Caco-2 (cell line): ENCODE data around the gene INHBA. TPM values are rescaled to one million over a fixed set of nuclear protein-coding genes. Genes with fewer than 3 reads are reported as not detected.
A peak's percentile ranks its signal among the peaks of the same experiment; 100 is the strongest.

Experiments used
- BruUV-seq: library from RNA; stranded (reverse); fragments of 400-500 nt; replicated peaks from 2 replicates; lab custom pipeline; 2021; lab: Mats Ljungman, UMichigan
- CTCF ChIA-PET: fragments of 300-600 bp; sonication (Branson Sonifier 250); formaldehyde crosslinking; loops from one replicate; lab custom pipeline; 2022; ENCODE audit warnings: antibody characterized with exemption; lab: Charles Lee
- POLR2A ChIA-PET: fragments of 300-600 bp; sonication (Branson Sonifier 250); formaldehyde crosslinking; loops from one replicate; lab custom pipeline; 2022; ENCODE audit warnings: antibody characterized with exemption; lab: Charles Lee
- DNase-seq, 2 experiments: peaks; one replicate each; pipeline versions ENCODE4 v3.0.0 to v3.0.0-alpha.2; 2020 to 2022
- H3K27me3 ChIP-seq: replicated peaks from 2 replicates; pipeline ENCODE4 v1.6.0; 2011; ENCODE audit warnings: low read length; ENCODE audit not compliant: control insufficient read depth, insufficient read depth
- H3K36me3 ChIP-seq: 2 replicates; pipeline ENCODE4 v1.5.1; 2011; ENCODE audit warnings: low read length; ENCODE audit not compliant: control insufficient read depth, insufficient read depth
- H3K4me1 ChIP-seq: fragments of 250-450 bp; sonication (Bioruptor Pico); 2 replicates; pipeline ENCODE4 v1.5.1; 2020; ENCODE audit warnings: mild to moderate bottlenecking
- H3K4me3 ChIP-seq: 2 replicates; pipeline ENCODE4 v1.5.1; 2011; ENCODE audit warnings: low read depth, mild to moderate bottlenecking, control low read depth, low read length
- H3K9me3 ChIP-seq: fragments of 250-450 bp; sonication (Bioruptor Pico); 2 replicates; pipeline ENCODE4 v1.5.1; 2020; ENCODE audit warnings: mild to moderate bottlenecking, moderate library complexity
- H3K27ac Mint-ChIP-seq: one replicate; pipeline ENCODE4 v1.8.0; 2022; ENCODE audit warnings: mixed read lengths; ENCODE audit not compliant: unreplicated experiment
- H3K27me3 Mint-ChIP-seq: one replicate; pipeline ENCODE4 v1.8.0; 2022; ENCODE audit warnings: mixed read lengths; ENCODE audit not compliant: insufficient read depth, unreplicated experiment
- H3K36me3 Mint-ChIP-seq: one replicate; pipeline ENCODE4 v1.8.0; 2022; ENCODE audit warnings: mild to moderate bottlenecking, mixed read lengths; ENCODE audit not compliant: insufficient read depth, unreplicated experiment
- H3K4me1 Mint-ChIP-seq: one replicate; pipeline ENCODE4 v1.8.0; 2022; ENCODE audit warnings: low read depth, mixed read lengths; ENCODE audit not compliant: unreplicated experiment
- H3K4me3 Mint-ChIP-seq: one replicate; pipeline ENCODE4 v1.8.0; 2022; ENCODE audit warnings: mild to moderate bottlenecking, moderate library complexity, mixed read lengths; ENCODE audit not compliant: unreplicated experiment
- H3K9me3 Mint-ChIP-seq: one replicate; pipeline ENCODE4 v1.8.0; 2022; ENCODE audit warnings: mixed read lengths; ENCODE audit not compliant: unreplicated experiment
- intact Hi-C: fragments of 100-400 bp; cut with micrococcal nuclease; formaldehyde crosslinking; loops from one replicate; pipeline ENCODE4 v1.10.0; 2022; ENCODE audit not compliant: unreplicated experiment
- total RNA-seq: library from RNA; stranded (reverse); gene quantifications from 2 replicates; pipeline ENCODE4 v1.2.3, GENCODE V29; 2022
- TF ChIP-seq, protein P1 (sequence below), 2 experiments: fragments of 200-600 bp in 1 of 2; IDR thresholded peaks; 1 replicate in 1 of 2; 2 replicates in 1 of 2; pipeline versions ENCODE4 v1.5.1 to v1.8.0; 2011 to 2022; ENCODE audit warnings: antibody characterized with exemption in 1 of 2, control low read depth in 1 of 2, inconsistent platforms in 1 of 2, low read depth in 1 of 2, low read length in 1 of 2, mild to moderate bottlenecking in 1 of 2, moderate library complexity in 1 of 2; ENCODE audit not compliant: insufficient read depth in 1 of 2, severe bottlenecking in 1 of 2, unreplicated experiment in 1 of 2

Gene INHBA
- total RNA-seq, 1 experiment from 2014 or later: 0.52 TPM

DNA sequence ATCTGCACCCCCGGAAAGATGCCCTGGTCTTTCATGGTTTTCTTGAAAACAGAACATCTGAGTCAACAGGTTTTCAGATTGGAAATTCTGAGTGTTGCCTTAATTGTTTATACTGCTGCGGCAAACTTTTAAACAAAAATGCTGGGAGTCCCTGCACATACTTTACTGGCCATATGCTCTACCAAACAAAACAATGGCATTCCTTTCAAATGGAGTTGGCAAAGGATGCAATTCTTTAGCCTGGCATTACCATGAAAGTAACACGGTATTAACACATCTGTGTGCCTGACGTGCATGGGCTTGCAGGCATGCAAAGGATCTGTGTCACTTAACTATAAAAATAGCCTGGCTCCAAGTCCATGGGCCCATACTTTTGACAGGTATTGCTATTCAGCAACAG, 4.2 kb downstream of the INHBA start:
- POLR2A ChIA-PET: no interaction called here
- no peak for DNase-seq
- Mint-ChIP-seq H3K27ac (no peak overlapping the region), H3K4me3 (no peak overlapping the region), H3K36me3 (no peaks in the 10 kb centered on the region), H3K4me1 (peaks cover 21% of the 10 kb centered on the region), H3K9me3 (no peaks in the 10 kb centered on the region), H3K27me3 (peaks cover 6% of the 10 kb centered on the region)
- Histone ChIP-seq H3K4me1 (peaks cover 3% of the 10 kb centered on the region; the same call in 1 of the 2 replicates), H3K36me3 (no peaks in the 10 kb centered on the region), H3K9me3 (no peaks in the 10 kb centered on the region), H3K27me3 (no peaks in the 10 kb centered on the region), H3K4me3 (no peak overlapping the region)
- TF ChIP-seq, protein P1, sequence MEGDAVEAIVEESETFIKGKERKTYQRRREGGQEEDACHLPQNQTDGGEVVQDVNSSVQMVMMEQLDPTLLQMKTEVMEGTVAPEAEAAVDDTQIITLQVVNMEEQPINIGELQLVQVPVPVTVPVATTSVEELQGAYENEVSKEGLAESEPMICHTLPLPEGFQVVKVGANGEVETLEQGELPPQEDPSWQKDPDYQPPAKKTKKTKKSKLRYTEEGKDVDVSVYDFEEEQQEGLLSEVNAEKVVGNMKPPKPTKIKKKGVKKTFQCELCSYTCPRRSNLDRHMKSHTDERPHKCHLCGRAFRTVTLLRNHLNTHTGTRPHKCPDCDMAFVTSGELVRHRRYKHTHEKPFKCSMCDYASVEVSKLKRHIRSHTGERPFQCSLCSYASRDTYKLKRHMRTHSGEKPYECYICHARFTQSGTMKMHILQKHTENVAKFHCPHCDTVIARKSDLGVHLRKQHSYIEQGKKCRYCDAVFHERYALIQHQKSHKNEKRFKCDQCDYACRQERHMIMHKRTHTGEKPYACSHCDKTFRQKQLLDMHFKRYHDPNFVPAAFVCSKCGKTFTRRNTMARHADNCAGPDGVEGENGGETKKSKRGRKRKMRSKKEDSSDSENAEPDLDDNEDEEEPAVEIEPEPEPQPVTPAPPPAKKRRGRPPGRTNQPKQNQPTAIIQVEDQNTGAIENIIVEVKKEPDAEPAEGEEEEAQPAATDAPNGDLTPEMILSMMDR (IDR thresholded peaks at IDR 0.05; ENCODE audit: insufficient read depth in 1 of 2, low read depth in 1 of 2, low read length in 1 of 2, severe bottlenecking in 1 of 2, unreplicated experiment in 1 of 2): no peak
- CTCF ChIA-PET: no interaction called here
- no TSS peak for BruUV-seq
- intact Hi-C loops: no loop called here

DNA sequence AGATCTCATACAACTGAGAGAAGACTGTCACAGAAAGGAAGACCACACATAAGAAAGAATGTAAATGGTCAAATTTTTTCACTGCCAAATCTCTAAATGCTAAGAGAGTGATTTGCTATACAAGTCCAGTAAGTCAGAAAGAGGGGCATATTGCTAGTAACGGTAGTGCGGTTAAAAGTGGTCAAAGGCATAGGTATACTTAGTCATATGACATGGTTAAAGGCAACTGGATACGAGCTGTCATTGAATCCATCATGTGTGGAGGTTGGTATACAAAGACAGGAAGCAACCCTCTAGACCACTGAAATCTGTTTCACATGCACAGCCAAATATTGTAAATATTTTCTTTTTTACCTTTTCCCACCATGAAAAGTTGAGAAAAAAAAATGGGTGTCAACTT, 4.8 kb downstream of the INHBA start:
- ChIA-PET POLR2A (no interaction called here), CTCF (no interaction called here)
- no peaks in the 10 kb centered on the region for H3K36me3 Mint-ChIP-seq
- TF ChIP-seq, protein P1 (IDR thresholded peaks at IDR 0.05; ENCODE audit: insufficient read depth in 1 of 2, low read depth in 1 of 2, low read length in 1 of 2, severe bottlenecking in 1 of 2, unreplicated experiment in 1 of 2): no peak
- no peaks in the 10 kb centered on the region for H3K9me3 Mint-ChIP-seq
- no peaks in the 10 kb centered on the region for H3K27me3 ChIP-seq
- H3K9me3 ChIP-seq: no peaks in the 10 kb centered on the region
- intact Hi-C loops: no loop called here
- no peaks in the 10 kb centered on the region for H3K36me3 ChIP-seq
- BruUV-seq: no TSS peak
- no peak overlapping the region for H3K4me3 Mint-ChIP-seq
- H3K27me3 Mint-ChIP-seq: peaks cover 6% of the 10 kb centered on the region
- H3K4me3 ChIP-seq: no peak overlapping the region
- H3K4me1 Mint-ChIP-seq: peaks cover 24% of the 10 kb centered on the region
- no peak for DNase-seq
- H3K27ac Mint-ChIP-seq: no peak overlapping the region
- peaks cover 3% of the 10 kb centered on the region; the same call in 1 of the 2 replicates for H3K4me1 ChIP-seq

DNA sequence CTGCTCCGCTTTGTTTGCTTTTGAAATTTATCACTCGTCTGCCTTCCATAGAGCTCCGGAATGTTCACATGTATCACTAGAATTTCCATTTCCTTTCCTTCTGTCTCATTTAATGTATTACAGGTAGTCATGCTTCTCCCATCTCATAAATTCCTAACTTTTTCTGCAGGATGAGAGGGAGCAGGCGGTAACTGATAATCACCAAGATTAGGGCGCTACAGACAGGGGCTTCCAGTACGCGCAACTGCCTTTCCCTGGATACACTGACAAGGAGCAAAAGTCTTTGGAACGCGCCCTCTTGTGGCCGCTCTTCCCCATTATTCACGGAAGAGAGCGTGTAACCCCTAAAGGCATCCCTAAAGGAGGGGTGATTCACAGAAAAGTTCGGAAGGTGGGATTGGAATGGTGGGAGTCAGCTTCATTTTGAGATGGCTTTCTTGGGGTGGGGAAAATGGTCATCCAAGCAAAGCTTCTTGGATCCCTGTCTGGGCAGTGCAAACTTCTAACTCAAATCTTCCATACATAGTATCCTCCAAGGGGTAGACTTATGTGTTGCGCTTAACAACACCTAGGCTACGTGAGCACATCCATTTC, 6.5 kb downstream of the INHBA start:
- intact Hi-C loops: loop anchor here (1.0 kb wide), 4 partner anchors 651 to 1367 kb away; no protein-coding TSS in a partner anchor
- Histone ChIP-seq H3K9me3 (no peaks in the 10 kb centered on the region), H3K27me3 (no peaks in the 10 kb centered on the region), H3K4me3 (peak overlapping the region; percentile 13), H3K4me1 (peaks cover 3% of the 10 kb centered on the region; the same call in 1 of the 2 replicates), H3K36me3 (no peaks in the 10 kb centered on the region)
- ChIA-PET POLR2A (interaction anchor here (0.6 kb wide), 1 partner anchor 182 kb away, joined by 3 read pairs; no protein-coding TSS in a partner anchor), CTCF (interaction anchor here (0.5 to 1.6 kb wide), 3 partner anchors 9 to 693 kb away, joined by 5 to 7 read pairs (median 6); no protein-coding TSS in a partner anchor)
- H3K36me3 Mint-ChIP-seq: no peaks in the 10 kb centered on the region
- BruUV-seq: no TSS peak
- peak; percentile 73 for DNase-seq
- peaks cover 3% of the 10 kb centered on the region for H3K27me3 Mint-ChIP-seq
- TF ChIP-seq, protein P1 (IDR thresholded peaks at IDR 0.05; ENCODE audit: insufficient read depth in 1 of 2, low read depth in 1 of 2, low read length in 1 of 2, severe bottlenecking in 1 of 2, unreplicated experiment in 1 of 2): peak; percentile 83 to 89
- peak overlapping the region; percentile 71 for H3K4me3 Mint-ChIP-seq
- H3K9me3 Mint-ChIP-seq: no peaks in the 10 kb centered on the region
- peak overlapping the region; percentile 25 for H3K27ac Mint-ChIP-seq
- H3K4me1 Mint-ChIP-seq: peaks cover 19% of the 10 kb centered on the region
